Thyroid gland (tissue), 4 donors: Measurements from ENCODE around the gene NGDN.

Experiments
- POLR2A ChIP-seq, 2 donors: fragments of 450-650 bp; IDR thresholded peaks; one replicate each; pipeline ENCODE4 v1.6.1; 2017; ENCODE audit warnings: antibody characterized with exemption in 2 of 2, mild to moderate bottlenecking in 2 of 2, moderate library complexity in 1 of 2
- TF ChIP-seq, protein P1 (sequence below), 6 experiments: fragments of 200-600 bp in 3 of 6; fragments of 450-650 bp in 3 of 6; sonication (generic) in 3 of 6; IDR thresholded peaks; one replicate each; pipeline ENCODE4 v1.5.1; 2016 to 2019; ENCODE audit warnings: antibody characterized with exemption in 6 of 6, mild to moderate bottlenecking in 2 of 6, inconsistent platforms in 1 of 6, moderate library complexity in 1 of 6

DNA sequence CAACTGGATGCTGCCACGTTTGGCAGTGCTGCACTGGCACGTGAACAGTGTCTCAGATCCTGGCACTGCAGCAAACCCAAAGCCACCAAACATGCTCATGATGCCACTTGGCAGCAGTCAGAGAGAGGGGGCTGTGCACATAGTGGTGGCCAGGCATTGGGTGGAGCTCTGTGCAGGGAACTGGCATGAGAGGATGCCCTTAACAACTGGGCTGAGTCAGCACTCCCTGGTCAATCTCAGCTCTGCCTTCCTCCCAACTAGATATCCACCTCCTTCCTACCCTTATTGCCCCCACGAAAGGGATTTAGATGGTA, 45.1 kb downstream of the NGDN start:
- TF ChIP-seq, protein P1, sequence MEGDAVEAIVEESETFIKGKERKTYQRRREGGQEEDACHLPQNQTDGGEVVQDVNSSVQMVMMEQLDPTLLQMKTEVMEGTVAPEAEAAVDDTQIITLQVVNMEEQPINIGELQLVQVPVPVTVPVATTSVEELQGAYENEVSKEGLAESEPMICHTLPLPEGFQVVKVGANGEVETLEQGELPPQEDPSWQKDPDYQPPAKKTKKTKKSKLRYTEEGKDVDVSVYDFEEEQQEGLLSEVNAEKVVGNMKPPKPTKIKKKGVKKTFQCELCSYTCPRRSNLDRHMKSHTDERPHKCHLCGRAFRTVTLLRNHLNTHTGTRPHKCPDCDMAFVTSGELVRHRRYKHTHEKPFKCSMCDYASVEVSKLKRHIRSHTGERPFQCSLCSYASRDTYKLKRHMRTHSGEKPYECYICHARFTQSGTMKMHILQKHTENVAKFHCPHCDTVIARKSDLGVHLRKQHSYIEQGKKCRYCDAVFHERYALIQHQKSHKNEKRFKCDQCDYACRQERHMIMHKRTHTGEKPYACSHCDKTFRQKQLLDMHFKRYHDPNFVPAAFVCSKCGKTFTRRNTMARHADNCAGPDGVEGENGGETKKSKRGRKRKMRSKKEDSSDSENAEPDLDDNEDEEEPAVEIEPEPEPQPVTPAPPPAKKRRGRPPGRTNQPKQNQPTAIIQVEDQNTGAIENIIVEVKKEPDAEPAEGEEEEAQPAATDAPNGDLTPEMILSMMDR (IDR thresholded peaks at IDR 0.05): no peak
- TF ChIP-seq POLR2A (IDR thresholded peaks at IDR 0.05): no peak
